HCEC 1CT (cell line): Measurements from ENCODE around the gene DEAF1.
A peak's percentile ranks its signal among the peaks of the same experiment; 100 is the strongest.

Experiments used
- DNase-seq: peaks from one replicate; pipeline ENCODE4 v3.0.0-alpha.2; 2017

The DEAF1 gene

DNA sequence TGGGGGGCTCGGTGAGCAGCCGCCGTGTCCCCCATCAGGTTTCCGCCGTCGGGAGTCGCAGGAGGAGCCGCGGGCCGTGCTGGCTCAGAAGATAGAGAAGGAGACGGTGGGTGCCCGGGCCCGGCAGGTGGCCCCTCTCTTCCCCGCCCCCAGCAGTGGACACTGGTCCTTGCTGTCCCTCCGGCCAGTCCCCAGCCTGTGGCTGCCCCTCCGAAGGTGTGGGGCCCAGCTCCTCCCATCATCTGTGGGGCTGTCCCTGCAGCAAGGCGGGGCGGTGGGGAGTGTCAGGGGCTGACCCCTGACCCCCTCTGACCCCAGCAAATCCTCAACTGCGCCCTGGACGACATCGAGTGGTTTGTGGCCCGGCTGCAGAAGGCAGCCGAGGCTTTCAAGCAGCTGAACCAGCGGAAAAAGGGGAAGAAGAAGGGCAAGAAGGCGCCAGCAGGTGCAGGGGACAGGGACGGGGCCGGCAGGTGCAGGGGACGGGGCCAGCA is 26.3 kb upstream of the DEAF1 start:
- DNase-seq, result no peak

DNA sequence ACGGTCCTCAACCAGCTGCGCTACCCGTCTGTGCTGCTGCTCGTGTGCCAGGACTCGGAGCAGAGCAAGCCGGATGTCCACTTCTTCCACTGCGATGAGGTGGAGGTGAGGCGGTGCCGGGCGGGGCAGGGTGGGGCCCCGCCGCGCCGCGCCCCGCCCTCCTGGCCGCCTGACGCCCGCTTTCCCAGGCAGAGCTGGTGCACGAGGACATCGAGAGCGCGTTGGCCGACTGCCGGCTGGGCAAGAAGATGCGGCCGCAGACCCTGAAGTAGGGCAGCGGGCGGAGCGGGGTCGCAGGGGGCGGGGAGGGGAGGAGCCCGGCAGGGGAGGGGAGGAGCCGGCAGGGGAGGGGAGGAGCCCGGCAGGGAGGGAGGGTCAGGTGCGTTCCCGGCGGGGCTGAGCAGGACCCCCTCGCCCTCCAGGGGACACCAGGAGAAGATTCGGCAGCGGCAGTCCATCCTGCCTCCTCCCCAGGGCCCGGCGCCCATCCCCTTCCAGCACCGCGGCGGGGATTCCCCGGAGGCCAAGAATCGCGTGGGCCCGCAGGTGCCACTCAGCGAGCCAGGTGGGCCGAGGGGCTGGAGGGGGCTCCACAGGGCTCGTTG is 25.7 kb upstream of the DEAF1 start:
- DNase-seq, result peak; percentile 46

DNA sequence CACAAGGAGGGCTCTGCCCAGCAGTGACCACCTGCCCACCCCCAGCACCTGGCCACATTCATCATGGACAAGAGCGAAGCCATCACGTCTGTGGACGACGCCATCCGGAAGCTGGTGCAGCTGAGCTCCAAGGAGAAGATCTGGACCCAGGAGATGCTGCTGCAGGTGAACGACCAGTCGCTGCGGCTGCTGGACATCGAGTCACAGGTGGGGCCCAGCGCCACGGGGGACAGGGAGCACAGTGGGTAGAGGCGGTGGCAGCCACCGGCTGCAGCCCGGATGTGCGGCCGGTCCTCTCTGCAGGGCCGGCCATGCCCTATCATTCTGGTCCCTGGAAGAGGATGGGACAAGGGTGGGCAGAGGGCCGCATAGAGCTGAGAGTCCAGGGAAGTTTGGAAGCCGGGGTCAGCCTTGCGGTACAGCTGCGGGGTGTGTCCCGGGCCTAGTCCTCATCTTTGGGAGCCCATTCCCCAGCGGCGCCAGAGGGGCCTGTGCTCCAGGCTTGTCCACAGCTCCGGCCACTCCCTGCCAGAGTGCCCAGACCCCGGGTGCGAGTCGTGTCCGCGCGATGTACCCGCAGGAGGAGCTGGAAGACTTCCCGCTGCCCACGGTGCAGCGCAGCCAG is 25.1 kb upstream of the DEAF1 start:
- no peak for DNase-seq

DNA sequence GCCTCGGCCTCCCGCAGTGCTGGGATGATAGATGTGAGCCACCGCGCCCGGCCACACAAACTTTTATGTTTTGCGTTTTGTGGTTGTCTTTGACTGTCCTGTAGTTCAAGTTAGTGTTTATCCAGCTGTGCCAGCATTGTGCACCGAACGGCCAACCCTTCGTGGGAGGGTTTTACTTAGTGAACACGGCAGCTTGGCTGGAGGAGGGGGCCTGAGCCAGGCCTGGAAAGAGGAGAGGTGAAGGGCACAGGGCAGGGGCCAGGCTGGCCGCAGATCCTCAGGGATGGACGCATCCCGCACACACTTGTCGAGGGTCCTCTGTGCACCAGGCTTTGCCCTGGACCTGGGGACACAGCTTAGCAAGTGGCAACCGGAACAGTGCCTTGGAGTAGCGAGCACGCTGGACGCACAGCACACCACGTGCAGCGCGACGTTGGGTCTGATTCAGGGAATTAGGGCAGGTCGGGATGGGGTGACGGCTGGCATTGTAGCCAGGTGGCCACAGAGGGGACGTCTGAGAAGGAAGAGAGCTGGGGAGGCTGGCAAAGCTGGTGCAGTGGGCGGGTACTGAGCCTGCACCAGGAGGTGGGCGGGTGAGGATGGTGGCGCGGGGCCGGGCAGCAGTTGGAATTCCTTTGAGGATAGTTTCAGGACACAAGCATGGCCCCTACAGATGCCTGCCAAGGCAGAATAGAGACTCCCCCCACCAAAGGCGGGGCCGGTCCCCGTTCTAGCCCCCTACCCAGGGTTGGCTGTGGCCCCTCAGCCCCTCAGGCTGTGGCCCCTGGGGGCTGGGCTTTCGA is 24.4 kb upstream of the DEAF1 start:
- no peak for DNase-seq

DNA sequence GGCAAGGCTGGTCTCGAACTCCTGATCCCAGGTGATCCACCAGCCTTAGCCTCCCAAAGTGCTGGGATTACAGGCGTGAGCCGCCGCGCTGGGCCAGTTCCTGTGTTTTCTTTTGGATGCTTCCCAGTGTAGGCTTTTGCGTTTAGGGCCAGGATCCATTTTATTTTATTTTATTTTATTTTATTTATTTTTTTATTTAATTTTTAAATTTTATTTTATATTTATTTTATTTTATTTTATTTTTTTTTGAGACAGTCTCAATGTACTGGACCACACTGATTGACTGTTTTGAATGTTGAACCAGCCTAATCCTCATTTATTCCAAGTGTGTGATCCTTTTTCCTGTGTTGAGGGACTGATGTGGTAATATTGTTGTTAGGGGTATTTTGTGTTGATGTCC is 19.4 kb upstream of the DEAF1 start:
- DNase-seq, result no peak

DNA sequence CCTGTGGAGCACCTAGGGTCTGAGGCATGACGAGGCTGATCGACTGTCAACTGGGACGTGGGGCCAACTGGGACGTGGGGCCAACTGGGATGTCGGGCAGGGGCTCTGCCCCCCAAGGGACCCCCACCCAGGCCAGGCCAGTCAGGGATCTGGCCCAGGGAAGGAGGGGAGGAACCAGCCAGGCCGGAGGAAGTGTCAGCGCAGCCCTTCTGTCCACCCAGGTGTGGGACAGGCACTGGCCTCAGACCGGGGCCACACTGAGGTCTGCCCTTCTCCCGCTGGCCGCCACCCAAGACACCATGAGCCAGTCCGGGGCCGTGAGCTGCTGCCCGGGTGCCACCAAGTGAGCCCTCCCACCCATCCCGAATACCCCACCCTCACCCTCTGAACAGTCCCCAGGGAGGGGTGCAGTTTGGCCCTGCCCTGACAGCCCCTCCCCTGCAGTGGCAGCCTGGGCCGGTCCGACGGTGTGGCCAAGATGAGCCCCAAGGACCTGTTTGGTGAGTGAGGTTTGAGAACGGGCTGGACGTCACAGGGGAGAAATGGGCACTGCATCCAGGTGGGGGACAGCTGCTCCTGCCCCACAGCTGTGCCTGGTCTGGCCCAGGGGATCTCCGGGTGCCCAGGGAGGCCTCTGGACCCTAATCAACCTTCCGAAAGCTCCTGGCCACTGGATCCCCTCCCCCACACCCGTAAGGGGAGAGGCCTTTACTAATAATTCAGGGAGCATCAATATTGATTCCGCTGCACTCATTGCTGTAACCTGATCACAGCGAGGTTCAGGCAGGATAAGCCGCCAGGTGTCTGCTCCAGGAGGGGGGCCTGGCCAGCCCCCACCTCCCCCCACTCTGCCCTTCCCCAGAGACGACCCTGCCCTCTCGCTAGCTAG is 14.3 kb upstream of the DEAF1 start:
- no peak for DNase-seq

DNA sequence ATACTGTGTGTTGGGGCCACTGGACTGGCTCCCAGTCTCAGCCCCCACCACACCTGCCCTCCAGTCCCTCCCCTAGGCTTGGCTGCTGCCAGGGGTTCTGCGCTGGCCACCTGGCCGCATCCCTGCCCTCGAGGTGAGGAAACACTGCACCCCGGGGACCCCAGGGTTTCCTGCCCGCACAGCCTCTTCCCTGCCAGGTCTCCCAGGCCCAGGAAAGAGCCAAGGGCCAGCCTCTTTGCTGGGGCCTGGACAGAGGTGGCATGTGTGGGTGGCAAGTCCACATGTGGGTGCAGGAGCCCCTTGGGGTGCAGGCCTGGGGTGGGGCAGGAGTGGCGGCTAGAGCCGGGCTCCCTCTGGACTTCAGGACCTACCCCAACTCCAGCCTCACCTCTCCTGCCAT is 13.5 kb upstream of the DEAF1 start:
- no peak for DNase-seq

DNA sequence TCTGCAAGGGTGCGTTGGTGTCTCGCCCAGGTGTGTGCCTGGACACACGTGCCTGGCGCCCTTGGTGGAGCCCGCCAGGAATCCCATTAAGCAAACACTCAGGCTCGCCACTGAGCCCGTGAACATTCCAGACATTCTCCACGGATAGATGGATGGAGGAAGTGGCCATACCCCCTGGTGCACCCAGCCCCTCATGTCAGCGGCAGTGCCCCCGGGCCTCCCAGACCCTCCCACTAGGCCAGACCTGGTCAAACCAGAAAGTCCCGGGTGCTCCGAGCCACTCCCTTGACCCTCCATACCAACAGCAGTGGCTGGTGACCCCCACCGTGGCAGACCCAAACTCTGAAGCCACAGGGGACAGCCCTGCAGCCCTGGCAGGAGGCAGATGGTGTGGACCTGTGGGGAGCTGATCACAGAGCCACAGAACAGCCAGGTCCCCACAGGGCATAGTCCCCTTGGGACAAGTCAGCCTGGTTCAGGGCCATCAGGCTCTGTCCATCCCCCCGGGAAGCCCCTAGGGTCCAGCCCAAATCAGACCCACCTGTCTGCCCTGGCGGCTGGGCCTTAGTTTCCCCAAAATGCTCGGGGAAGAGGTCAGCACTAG is 12.9 kb upstream of the DEAF1 start:
- no peak for DNase-seq

DNA sequence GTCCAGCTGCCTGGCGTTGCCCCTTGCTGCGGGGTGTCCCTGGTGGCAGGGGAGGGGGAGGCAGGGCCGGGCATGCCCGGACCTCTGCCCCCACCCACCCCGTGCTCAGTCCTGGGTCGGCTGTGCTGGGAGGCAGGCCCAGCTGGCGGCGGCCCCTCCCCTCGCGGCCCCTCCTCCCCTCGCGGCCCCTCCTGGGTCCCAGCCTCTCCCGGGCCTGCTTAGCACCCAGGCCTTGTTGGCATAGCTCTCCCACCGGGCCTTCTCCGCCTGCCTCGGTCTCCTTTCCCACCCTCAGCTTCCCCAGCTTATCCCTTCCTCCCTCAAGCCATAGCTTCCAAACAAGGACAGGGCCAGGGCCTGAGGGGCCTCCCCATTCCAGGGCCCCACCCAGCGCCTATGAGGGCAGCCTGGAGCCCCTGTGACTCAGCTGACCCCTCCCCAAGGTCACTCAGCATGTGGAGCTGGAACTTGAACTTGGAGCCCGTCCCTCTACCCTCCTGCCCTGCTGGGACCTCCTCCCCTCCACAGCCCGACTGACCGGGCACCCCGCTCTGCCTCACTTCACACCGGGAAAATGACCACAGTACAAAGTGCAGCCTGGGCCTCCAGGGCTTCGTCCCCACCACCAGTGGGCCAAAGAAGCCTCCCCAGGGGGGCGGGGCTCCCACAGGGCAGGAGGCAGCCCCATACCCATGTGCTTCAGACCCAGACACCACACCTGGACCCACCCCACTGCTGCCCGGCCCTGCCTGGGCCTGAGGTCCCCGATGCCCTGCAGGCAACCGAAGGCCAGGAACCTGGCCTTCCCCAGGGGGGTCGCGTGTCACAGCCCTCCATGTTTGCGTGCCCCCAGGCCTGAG is 12.2 kb upstream of the DEAF1 start:
- DNase-seq, result peak; percentile 43

DNA sequence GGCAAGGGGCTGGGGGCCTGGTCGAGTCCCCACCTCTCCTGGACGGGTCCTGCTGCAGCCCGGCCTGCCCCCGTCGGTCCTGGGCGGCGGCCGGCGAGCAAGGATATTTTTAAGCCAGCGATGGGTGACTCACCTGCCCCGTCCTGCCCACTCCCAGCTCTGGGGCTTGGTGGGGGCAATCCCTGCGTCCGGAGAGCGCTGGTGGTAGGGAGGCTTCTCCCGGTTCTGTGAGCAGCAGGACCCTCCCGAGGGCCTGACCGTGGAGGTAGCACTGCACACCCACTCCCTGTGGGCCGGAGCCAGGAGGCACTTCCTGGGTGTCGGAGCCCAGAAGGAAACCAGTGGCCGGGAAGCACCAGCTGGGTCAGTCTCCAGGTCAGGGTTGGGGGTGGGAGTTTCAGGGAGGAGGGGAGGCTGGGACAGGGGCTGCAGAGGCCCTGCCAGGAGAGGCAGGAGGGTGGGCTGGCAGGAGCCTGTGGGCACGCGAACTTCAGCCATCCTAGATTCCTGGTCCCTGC is 11.5 kb upstream of the DEAF1 start:
- DNase-seq, result peak; percentile 48

DNA sequence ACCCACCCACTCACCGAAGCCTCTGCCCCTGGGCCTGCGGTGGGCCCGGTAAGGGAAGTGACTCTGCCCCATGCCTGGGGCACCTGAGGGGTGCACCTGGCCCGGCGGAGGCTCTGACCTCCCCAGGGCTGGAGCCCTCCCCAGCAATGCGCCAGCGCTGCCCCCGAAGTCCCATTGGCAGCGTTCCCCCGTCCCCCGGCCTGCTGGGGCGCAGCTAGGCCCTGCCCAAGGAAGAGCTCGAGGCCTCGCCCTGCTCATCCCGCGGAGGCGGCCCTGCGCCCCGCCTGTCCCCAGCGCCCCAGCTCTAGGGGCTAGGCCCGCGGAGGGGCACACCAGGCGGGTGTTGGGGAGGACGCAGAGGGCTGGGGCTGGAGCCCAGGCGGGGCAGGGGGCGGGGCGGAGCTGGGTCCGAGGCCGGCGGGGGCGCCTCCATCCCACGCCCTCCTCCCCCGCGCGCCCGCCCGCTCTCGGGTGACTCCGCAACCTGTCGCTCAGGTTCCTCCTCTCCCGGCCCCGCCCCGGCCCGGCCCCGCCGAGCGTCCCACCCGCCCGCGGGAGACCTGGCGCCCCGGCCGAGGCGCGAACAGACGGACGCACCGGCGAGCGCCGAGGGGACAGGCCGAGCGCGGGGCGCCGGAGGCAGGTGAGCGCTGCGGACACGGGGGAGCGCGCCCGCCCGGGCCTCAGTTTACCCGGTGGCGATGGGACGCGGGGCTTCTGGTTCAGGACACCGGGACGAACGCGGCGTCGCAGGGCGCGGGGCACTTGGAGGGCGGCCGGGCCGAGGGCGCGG is 10.8 kb upstream of the DEAF1 start, which contains the start of gene EPS8L2:
TSS of gene EPS8L2 (plus strand) at position 586 of the 793 bp plus-strand sequence. CDS start 3,177 bp downstream, outside the sequence.
- no peak for DNase-seq

DNA sequence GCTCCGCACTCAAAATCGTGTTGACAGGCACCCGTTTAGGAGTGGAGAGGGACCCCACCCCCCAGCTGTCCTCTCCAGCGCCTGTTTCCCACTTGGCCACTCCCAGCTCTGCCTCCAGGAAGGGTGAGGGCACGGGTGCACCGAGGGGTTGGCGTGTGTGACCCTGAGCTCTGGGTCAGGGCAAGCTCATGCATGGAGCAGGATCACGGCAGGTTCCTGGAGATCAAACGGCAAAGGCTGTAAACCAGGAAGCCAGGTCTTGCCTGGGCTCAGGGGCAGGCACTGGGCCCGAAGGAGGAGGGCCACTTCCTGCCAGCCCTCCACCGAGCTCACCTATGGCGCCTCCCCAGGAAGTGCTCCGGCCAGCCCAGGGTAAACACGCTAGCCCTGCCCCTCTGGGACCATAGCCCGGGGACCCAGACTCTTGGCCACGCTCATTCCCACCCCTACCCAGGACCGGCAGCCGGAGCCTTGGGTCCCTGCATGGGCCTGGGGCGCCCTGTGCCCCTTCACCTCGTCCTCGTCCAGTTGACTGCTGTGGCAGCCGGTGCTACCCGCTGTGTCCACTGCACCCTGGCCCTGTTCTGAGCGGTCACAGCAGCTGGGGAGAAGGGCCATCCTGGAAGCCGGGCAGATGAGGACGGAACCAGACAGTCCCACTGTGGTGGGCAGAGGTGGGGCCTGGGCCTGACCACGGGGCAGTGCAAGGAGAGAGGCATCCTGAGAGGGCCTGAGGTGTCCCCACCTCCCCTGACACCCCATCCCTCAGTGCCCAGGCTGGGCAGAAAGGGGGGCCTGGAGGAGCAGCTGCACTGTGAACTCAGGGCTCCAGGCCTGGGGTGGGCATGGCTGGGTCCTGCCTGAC is 10.0 kb upstream of the DEAF1 start:
- DNase-seq, result no peak

DNA sequence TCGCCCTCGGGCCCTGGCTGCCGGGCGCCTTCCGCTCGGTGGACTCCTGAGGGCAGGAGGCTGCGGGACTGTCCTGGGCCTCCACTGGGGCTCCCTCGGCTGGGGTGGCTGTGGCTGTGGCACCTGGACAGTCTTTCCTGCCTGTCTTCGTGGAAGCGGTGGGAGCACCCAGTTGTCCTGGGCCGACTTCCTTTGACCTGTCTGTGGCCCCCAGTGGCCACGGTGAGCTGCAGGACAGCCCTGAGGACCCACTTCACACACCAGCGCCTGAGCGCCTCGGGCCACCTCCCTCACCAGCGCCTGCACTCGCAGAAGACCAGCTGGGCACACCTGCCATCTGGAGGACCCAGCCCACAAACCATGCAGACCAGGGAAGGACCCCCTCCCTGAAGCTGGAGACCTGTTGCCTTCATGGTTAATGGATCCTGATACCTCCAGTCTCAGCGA is 9.2 kb upstream of the DEAF1 start:
- DNase-seq, result no peak

DNA sequence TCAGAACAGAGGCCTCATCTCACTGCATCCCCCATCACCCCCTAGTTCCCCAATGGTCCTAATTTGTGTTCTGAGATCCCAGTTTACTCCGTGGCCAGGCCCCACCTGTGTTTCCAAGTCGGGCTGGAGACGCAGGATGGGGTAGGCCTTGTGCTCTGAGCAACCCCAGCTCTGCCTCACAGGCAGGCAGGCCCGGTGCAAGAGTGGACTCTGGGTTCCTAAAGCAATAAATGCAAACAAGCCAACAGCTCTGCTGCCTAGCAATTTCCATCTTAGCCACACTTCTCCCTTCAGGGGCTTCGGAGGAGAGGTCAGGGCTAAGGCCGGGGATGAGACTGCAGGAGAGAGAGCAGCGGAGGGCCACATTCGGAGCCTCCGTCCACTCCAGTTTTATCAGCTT is 8.5 kb upstream of the DEAF1 start:
- no peak for DNase-seq

DNA sequence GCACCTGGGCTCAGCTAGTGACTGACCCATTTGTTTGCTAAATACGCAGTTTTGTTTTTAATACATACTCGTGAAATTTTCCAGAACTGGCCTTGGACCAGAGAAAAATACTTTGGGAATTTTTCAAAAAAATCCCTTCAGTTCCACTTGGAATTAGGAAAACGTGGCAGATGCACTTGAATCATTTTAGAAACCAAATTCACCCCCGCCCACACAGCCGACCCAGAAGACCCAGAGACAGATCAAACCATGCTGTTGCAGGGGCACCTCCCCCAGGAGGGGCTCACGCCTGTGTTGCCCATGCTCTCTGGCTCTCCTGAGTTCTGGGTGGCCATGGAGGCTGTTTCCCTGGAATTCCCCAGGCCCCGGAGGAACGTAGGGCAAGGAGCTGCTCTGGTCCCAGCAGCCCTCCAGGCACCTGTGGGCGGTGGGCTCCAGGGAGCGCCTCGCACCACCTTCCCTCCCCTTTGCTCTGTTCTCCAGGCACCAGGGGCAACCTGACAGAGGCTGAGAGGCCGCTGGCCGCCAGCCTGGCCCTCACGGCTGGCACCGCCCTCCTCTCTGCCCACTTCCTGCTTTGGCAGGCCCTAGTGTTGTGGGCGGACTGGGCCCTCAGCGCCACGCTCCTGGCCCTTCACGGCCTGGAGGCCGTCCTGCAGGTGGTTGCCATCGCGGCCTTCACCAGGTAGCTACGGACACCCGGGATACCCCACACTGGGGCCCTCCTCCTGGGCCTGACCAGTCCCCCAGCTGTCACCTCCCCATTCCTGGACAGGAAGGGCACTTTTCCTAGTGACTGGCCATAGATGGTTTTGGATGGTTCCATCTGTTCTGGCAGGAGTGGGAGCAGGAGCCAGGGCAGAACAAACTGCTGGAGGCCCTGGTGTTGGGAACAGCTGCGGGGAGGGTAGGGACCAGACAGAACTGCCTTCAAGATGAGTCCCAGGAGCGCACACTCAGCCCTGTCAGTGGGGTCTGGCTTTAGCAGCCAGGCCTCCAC is 7.7 kb upstream of the DEAF1 start:
- no peak for DNase-seq

DNA sequence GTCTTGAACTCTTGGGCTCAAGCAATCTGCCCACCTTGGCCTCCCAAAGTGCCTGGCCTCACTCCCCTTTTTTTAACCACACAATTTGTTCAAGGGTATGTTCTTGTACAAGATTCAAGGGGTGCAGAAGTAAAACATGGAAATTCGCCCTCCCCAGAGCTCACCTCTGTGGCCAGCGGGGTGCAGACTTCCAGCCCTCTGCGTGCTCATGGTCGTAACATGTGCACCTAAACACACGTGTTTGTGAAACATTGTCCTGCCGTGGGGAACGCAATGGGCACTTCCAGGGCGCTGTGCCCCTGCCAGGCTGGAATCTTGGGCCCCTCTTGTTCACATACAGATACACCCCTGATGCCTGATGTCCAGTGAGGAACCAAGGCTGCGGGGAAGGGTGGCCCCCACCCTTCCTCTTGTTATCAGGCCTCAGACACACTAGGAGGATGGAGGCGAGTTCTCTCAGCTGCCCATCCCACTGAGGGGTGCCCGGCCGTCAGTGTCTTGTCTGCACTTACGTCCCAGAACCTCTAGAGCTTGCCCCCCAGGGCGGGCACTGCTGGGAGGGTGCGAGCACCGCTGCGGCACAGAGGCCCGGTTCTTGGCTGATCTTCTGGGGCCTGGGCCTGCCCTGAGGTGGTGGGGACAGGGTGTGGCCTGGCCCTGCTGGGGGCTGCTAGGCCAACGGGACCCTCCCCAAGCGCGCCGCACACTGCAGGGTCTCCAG is 6.9 kb upstream of the DEAF1 start:
- no peak for DNase-seq

DNA sequence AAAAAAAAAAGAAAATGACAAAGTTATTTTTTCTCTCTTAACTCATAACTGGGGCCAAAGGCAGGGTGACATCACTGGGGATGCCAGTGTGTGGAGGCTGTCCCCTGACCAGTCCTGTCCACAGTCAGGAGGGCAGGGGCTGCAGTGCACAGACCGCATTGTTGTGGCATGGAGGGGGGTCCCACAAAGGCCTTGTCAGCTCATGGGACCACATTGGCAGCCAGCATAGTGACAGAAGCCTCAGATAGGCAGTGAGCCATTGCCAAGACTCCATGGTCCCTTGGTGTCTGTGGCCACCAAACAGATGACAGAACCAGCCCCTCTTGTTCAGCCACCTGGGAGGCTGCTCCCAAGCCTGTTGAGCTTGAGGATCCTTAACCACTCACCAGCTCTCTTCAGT is 4.7 kb upstream of the DEAF1 start:
- no peak for DNase-seq
